Colon (tissue), 2 donors: ENCODE data around the gene TMEM191B.
"Not testable (repeated sequence)": the region's sequence is repeated elsewhere in the genome, so short reads cannot be mapped to it uniquely, and the experiment has no call there.

ENCODE experiments used
- FAIRE-seq: peaks from 2 replicates; lab custom pipeline; 2012; peaks lifted over from hg19 to GRCh38; lab: Jason Lieb, UNC
- donor health status: control.
- donor health status: control.

TMEM191B gene

GRCh38 chr22:18527752-18528596, at the start of gene TMEM191B:
Gene TMEM191B (plus strand): TSS chr22:18527802. CDS start chr22:18527981, 179 bp downstream.
- not testable (repeated sequence) for FAIRE-seq

- not testable (repeated sequence) for FAIRE-seq
Observed at GRCh38 chr22:18496227-18496626, 31.4 kb upstream of the TMEM191B start.

GRCh38 chr22:18511327-18511726, 16.3 kb upstream of the TMEM191B start:
- FAIRE-seq, result not testable (repeated sequence)

- not testable (repeated sequence) for FAIRE-seq
Observed at GRCh38 chr22:18512378-18512777, 15.2 kb upstream of the TMEM191B start.

- FAIRE-seq, result not testable (repeated sequence)
Observed at GRCh38 chr22:18513454-18513853, 14.1 kb upstream of the TMEM191B start.

GRCh38 chr22:18518061-18518460, 9.5 kb upstream of the TMEM191B start, which contains the start of gene GGTLC3:
Gene GGTLC3 (minus strand): TSS chr22:18518161. CDS start chr22:18517897, 264 bp downstream.
- FAIRE-seq, result not testable (repeated sequence)

GRCh38 chr22:18522762-18523161, 4.8 kb upstream of the TMEM191B start:
- FAIRE-seq, result not testable (repeated sequence)

GRCh38 chr22:18523328-18523727, 4.3 kb upstream of the TMEM191B start:
- FAIRE-seq, result not testable (repeated sequence)

- FAIRE-seq, result not testable (repeated sequence)
Observed at GRCh38 chr22:18528597-18529415, 1.2 kb downstream of the TMEM191B start.

GRCh38 chr22:18529416-18530145, 2.0 kb downstream of the TMEM191B start:
- FAIRE-seq, result not testable (repeated sequence)

GRCh38 chr22:18533633-18534032, 6.0 kb downstream of the TMEM191B start:
- not testable (repeated sequence) for FAIRE-seq

- not testable (repeated sequence) for FAIRE-seq
Observed at GRCh38 chr22:18534315-18534714, 6.7 kb downstream of the TMEM191B start.

- FAIRE-seq, result not testable (repeated sequence)
Observed at GRCh38 chr22:18539994-18540393, 12.4 kb downstream of the TMEM191B start.

- not testable (repeated sequence) for FAIRE-seq
Observed at GRCh38 chr22:18543400-18543799, 15.8 kb downstream of the TMEM191B start.

- FAIRE-seq, result not testable (repeated sequence)
Observed at GRCh38 chr22:18544615-18545014, 17.0 kb downstream of the TMEM191B start.

GRCh38 chr22:18549458-18550179, 22.0 kb downstream of the TMEM191B start:
- FAIRE-seq, result not testable (repeated sequence)

- FAIRE-seq, result not testable (repeated sequence)
Observed at GRCh38 chr22:18551046-18551445, 23.4 kb downstream of the TMEM191B start.

- not testable (repeated sequence) for FAIRE-seq
Observed at GRCh38 chr22:18552839-18553597, 25.4 kb downstream of the TMEM191B start.

- FAIRE-seq, result not testable (repeated sequence)
Observed at GRCh38 chr22:18554280-18555256, 27.0 kb downstream of the TMEM191B start.
